ENCODE data around the gene NUDCD3. TPM values are rescaled to one million over a fixed set of nuclear protein-coding genes. Genes with fewer than 3 reads are reported as not detected.
"Not testable (repeated sequence)": the region's sequence is repeated elsewhere in the genome, so short reads cannot be mapped to it uniquely, and the experiment has no call there.

The NUDCD3 gene
- total RNA-seq, 2 donors from 2014 or later = 70.6 to 75.1 TPM

DNA sequence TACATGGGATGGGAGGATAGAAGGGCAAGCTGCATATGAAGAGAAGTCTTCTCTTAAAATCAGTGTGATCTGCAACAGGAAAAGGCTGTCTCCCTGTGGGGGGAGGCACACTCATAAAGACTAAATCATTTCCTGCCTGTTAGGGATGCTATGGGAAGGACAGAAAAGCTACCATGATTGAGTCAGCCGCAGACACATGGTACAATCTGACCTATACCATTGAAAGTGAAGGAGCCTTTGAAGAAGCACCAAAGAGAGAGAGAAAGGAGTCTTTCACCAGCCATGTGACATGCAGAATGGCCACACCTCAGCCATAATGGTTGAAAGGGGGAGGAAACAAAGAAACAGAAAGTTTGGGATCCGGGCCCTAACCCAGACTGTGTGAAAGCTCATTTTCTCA is 29.1 kb downstream of the NUDCD3 start:
- DNase-seq (ENCODE audit: low spot score) = no peak
- intact Hi-C loops (cut with DNase I) = loop anchor here in 1 of 2 donors (10.0 kb wide), 1 partner anchor 247 kb away; no protein-coding TSS in a partner anchor

DNA sequence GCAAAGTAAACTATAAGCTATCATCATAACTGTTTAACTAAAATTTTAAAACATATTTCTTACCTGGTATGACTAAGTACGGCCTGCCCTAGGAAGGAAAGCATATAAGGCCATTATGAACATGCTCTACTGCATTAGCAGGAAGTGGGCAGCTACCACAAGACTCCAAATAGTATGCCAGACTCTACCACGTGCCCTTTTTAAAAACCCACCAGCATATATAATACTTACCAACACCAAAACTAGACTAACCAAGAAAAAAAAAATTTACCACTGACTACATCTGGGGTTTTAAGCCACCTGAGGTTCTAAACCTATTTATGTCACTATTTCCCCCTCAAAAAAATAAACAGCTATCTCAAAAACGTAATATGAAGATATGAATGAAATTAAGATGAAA is 30.1 kb downstream of the NUDCD3 start:
- DNase-seq (ENCODE audit: low spot score) = no peak
- intact Hi-C loops (cut with DNase I) = loop anchor here in 1 of 2 donors (10.0 kb wide), 1 partner anchor 246 kb away; no protein-coding TSS in a partner anchor

DNA sequence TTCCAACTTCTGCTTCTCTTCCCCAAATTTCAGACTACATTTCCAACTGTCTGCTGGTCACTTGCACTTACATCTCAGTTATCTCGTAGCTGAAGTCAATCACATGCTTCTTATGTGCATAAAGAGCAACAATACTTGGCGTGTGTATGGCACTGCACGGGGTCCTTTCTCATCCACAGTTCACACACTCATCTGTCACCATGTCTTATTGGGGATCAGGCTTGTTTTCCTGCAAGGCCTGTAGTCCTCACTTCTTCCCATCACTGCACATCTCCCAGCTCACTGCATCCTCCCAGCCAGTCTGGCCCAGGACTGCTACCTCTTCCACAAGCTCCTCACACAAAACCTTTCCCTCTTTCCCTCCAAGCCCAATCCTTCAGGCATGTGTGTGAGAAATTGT is 35.3 kb downstream of the NUDCD3 start:
- DNase-seq (ENCODE audit: low spot score) = no peak
- intact Hi-C loops (cut with DNase I) = no loop called here

DNA sequence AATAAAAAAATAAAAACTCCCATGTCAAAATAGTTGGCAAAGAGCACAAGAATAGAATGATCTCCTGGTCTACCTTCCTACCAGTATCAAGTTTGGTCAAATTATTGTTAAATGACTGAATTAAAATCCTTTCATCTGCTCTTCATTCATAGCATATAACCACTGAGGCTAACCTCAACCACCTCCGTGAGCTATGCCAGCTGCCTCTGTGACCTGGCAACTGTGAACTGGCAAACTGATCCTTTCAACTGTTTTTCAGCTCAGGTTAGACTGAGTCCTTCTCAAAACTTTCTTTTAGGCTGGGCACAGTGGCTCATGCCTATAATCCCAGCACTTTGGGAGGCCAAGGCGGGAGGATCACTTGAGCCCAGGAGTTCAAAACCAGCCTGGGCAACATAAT is 36.1 kb downstream of the NUDCD3 start:
- DNase-seq (ENCODE audit: low spot score) = no peak
- intact Hi-C loops (cut with DNase I) = no loop called here

DNA sequence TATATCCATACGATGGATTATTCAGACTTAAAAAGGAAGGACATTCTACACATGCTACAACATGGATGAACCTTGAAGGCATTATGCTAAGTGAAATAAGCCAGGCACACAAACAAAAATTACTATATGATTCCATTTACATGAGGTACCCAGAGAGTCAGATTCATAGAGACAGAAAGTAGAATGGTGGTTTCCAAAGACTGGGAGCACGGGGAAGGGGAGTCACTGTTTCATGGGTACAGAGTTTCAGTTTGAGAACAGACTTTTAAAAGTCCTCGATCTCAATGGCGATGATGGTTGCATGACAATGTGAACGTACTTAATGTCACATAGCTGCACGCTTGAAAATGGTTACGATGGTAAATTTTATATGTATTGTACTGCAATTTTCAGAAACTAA is 39.3 kb downstream of the NUDCD3 start:
- no peak for DNase-seq (ENCODE audit: low spot score)
- intact Hi-C loops (cut with DNase I) = no loop called here

DNA sequence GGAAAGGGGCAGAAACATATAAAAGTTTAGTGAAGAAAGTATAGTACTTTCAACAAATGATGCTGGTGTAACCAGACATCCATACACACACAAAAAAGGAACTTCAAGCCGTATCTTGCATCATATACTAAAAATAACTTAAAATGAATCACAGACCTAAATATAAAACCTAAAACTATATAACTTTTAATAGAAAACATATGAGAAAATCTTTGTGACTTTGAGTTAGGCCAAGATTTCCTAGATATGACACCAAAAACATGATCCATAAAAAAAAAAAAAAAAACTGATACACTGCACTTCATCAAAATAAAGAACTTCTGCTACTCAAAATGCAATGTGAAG is 40.9 kb downstream of the NUDCD3 start:
- intact Hi-C loops (cut with DNase I) = no loop called here
- no peak for DNase-seq (ENCODE audit: low spot score)

DNA sequence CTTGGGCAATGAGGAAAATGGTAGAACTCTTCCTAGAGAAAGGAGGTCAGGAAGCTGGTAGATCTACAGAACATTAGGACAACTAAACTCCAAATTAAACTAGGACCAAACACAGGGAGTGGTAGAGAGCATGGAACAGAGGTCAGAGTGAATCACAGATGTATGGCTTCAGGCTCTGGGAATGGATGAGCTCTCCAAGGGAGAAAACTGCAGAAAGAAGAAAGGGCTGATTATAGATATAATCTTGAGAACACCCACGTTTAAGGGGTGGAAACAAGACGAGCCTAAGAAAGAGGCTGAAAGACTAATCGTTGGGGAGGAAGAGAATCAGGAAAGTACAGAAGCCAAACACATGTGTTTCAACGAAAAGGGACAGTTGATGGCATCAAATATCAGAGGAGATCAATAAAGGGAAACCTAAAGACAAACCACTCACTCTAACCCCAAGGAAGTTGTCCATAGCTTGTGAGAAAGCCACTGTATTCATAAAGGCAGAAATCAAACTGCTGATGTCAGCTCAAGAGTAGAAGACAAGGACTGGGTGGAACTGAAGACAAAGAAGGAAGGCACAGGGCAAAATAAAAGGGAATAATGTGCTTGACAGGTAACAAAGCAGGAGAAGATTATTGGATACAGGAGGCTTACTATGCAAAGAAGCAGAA is 41.4 kb downstream of the NUDCD3 start:
- DNase-seq (ENCODE audit: low spot score) = no peak
- intact Hi-C loops (cut with DNase I) = no loop called here

DNA sequence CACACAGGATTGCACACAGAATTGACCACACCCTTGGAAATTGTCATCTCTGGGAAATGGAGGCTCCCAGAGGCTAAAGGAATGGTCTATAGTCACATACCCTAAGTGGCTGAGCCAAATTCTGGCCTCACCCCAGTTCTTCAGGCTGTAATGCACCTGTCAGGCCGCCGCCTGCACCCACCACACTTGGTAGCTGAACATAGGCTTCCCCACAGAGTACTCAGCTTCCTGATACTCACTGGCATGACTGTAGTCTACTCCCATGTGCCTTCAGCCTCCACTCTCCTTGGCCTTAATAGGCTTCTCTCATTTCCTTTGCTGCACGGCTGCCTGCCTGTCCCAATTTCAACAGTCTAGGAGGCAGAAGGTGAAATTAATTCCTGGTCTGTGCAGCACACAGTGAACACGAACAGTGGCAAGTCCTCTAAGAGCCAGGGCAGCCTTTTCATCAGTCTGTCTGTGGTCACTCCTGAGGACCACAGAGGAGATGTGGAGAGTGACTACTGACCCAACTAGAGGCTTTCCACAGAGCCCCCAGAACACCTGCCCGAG is 42.5 kb downstream of the NUDCD3 start:
- DNase-seq (ENCODE audit: low spot score) = no peak
- intact Hi-C loops (cut with DNase I) = no loop called here

DNA sequence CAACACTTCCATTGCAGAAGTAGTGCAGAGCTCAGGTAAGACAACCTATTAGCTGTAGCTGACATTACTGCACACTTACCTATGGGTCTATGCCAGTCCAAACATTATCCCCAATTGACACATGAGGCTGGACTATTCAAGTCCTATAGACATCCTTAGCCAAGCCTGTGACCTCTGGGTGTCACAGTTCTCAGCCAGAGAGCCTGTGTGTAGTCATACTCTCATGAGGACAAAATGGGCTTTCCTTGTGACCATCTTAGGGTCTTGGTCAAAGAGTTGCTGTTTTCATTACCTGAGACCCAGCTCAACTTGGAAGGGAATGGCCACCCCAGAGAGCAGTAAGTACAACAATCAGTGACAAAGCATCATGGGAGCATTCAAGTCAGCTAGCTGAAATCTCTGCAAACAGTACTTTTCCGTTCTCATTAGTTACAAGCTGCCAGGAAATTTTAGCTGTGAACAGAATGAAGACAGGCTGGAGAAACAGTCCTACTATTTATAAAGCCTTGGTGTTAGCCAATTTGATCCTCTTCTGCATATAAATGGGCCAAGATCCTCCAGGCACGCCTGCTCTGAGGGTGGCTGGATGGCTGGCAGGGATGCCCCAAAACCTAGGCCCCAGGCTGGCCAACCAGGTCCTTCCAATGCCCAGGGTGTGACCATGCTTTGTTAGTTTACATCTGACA is 44.3 kb downstream of the NUDCD3 start:
- intact Hi-C loops (cut with DNase I) = no loop called here
- no peak for DNase-seq (ENCODE audit: low spot score)

DNA sequence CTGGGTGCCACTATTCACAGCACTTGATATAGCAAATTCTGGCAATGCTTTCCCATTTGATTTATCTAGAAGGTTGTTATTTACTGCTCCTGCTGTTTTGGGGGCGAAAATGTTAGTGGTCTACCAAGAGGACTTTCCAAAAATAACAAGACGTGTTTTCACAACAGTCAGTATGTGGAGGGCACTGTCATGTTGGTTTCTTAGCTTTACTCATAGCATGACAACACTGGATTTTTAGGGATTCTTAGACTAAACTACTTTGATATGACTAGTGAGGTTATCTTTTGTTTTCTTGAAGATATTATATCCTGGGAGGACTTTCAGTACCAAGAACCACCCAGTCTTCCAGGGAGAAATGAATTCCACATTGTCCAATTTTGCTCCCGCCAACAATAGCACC is 49.4 kb downstream of the NUDCD3 start:
- DNase-seq (ENCODE audit: low spot score) = no peak
- intact Hi-C loops (cut with DNase I) = no loop called here

DNA sequence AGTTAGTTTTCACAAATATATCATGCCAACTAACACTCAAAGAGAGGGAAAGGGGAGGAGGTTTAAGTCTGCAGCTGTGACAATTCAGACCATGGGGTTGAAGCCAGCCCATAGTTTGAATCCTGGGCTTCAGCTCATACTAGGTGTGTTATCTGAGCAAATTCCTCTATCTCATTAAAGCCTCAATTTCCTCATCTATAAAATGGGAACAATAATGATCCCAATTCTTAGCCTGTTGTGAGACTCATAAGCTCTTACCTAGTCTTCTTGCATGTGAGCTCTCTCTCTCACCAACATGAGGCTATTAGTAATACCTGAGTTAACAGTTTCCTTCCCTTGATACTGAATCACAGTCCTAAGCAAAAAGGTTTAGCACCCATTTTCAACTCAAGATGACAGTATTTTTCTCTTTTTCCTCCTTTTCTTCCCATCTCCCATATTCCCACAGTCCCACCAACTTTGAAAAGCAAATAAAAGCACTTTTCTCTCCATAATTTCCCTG is 49.8 kb downstream of the NUDCD3 start:
- DNase-seq (ENCODE audit: low spot score) = no peak
- intact Hi-C loops (cut with DNase I) = no loop called here

DNA sequence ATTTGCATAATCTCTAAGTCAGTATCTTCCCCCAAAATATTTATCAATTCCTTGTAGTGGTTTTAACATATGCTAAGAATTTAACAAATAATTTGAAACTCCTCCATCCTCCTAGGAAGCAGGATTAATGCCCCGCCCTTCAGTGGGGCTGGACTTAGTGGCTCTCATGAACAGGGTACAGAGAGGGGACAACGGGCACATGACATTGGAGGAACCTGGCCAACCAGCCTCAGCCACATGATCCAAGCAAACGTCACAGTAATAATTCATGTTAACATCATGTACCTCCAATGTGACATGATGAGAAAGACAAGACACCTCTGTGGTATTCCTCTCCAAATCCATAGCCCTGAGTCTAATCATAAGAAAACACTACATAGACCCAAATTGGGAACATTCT is 50.5 kb downstream of the NUDCD3 start:
- intact Hi-C loops (cut with DNase I) = no loop called here
- DNase-seq (ENCODE audit: low spot score) = no peak

DNA sequence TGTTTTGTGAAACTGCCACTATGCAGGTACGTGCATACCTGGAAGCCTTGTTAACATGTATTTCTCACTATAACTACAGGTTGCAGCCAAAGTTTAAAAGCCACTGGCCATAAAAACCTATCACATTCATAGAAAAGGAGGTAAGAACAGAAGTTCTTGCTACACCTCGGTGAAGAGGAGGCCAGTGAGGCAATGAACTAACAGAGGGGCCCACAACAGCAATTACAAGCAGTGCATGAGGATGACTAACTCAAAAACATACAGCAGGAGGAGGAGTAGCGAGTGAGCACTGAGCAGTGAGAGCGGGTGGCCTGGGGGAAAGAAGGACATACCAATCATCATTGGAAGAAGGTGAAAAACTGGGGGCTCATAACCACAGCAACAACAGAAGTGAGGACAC is 51.6 kb downstream of the NUDCD3 start:
- intact Hi-C loops (cut with DNase I) = no loop called here
- no peak for DNase-seq (ENCODE audit: low spot score)

DNA sequence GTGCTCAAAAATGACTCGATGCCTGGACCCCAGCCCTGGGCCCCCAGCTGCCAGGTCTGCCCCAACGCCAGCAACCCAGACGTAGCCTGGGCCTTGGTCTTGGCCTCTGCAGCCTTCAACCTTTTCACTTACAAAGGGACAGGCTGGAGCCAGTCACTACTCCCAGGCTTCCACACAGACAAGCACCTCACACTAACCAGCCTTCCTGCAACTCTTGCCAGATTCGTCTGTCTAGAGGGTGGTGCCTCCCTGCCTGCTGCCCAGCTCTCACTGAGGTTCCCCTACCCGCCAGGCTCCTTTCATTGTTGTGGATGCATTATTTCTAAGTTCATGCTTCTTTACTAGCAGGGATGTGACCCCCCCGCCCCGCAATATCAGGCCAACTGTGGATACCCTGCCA is 56.3 kb downstream of the NUDCD3 start:
- DNase-seq (ENCODE audit: low spot score) = no peak
- intact Hi-C loops (cut with DNase I) = no loop called here

DNA sequence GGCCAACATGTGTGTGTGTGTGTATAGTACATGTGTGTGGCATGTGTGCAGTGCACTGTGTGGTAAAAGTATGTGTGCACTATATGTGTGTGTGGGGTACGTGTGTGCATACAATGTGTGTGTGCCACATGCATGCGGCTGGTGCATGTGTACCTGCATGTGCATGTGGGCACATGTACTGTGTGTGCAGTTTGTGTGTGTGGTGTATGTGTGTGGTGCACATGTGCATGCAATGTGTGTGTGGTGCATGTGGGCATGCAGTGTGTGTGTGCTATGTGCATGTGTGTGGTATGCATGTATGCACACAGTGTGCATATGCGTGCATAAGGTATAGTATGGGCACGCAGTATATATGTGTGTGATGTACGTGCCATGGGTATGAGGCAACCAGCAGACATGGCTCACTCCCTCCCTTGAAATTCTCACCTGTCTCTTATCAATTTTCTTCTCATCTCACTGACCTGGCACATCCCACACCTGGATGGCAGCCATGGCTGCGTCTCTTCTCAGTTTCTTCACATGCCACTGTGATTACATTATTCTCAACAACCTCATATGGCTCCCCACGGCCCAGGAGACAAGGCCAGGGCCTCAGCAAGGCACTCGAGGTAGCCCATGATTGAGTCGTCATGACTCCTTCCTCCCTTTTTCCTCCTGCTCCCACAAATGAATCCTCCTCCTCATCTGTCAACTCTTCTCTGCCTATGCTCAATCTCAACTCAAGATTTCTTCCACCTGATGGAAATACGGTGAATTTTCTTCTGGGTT is 57.0 kb downstream of the NUDCD3 start:
- DNase-seq (ENCODE audit: low spot score) = no peak
- intact Hi-C loops (cut with DNase I) = no loop called here

DNA sequence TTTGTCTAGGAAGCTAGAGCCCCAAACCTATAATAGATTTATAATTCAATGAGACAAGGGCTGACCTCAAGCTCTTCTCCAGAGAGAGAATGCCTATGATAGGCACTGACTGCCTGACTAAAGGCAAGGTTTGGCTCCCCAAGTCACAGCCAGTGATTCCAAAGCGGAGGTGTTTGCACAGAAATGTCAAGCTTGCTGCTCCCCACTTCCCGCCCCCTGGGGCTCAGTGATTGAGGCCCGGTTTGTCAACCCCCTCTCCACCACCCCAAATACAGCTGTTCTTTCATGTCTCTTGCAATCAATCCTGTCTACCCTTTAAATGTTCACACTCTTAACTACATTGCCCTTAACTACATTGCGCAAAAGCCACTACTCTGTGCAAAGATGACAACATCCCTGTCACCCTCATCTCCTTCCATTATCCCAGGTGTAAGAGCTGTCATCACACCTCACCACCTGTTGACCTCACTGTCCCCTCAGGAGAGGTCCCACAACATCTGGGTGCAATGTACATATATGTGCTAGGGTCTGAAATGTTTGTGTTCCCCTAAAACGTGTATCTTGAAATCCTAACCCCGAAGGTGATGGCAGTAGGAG is 58.0 kb downstream of the NUDCD3 start:
- DNase-seq (ENCODE audit: low spot score) = no peak
- intact Hi-C loops (cut with DNase I) = no loop called here

DNA sequence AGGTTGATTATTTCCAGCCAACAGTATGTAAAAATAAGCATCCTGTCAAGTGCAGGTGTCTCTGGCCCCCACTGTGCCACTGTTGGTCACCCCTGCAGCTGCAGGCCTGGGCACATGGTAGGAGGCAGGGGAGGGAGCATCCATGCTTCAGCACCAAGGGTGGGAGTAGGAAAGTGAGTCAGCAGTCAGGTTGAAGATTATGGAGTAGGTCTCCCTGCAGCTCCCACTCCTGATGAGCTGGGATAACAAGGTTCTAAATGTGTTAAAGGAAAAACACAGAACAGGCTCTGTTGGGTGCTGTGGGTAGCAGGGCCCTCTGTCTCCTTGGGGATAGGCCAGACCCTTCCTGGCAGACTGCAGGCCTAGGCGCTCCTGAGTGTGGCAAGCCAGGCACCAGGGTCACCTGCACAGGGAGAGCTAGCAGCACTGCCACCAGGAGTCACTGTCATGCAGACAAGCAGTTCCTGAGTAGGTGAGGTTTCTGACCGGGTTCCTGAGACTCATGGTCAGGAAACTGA is 59.3 kb downstream of the NUDCD3 start:
- intact Hi-C loops (cut with DNase I) = no loop called here

DNA sequence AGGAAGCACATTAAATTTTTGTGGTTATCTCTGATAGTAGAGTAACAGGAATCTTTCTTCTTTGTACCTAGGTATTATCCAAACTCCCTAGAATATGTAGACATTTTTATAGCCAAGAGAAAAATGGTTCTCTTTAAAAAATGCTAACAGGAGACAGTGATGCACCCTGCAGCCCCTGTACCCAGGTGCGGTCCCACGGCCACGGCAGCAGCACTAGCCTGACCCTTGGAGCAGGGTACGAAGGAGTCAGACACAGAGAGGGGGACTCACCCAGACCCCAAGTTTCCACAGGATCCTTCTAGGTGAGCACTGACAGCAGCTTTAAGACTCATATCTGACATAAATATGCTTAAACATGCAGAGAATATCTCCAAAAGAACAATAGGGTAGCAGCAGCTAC is 60.4 kb downstream of the NUDCD3 start:
- no peak for DNase-seq (ENCODE audit: low spot score)
- intact Hi-C loops (cut with DNase I) = no loop called here

More for the DNA sequence above, 59.3 kb downstream of the NUDCD3 start:
- DNase-seq (ENCODE audit: low spot score) = no peak

DNA sequence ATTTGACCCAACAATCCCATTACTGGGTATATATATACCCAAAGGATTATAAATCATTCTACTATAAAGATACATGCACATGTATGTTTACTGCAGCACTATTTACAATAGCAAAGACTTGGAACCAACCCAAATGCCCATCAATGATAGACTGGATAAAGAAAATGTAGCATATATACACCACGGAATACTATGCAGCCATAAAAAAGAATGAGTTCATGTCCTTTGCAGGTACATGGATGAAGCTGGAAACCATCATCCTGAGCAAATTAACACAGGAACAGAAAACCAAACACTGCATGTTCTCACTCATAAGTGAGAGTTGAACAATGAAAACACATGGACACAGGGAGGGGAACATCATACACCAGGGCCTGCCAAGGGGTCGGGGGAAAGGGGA is 65.7 kb downstream of the NUDCD3 start:
- intact Hi-C loops (cut with DNase I); DNase-seq (ENCODE audit: low spot score): not testable (repeated sequence)

DNA sequence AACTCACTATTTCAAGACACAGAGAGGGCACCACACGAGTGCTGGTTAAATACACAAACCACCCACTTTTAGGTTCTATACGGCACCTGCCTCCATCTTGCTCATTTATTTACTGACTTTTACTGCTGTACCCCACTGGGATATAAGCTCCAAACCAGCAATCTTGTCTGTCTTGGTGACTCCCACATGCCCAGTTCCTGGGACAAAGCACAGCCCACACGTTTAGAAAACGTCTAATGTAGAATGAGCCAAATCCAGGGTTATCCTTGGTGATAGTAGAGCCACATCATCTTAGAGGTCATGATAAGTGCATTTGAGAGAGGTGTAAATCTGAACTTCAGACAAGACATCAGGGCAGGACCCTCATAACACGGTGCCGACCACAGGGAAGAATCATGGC is 73.5 kb downstream of the NUDCD3 start:
- DNase-seq (ENCODE audit: low spot score) = no peak
- intact Hi-C loops (cut with DNase I) = no loop called here

Data from posterior vena cava (tissue), 2 donors.